Measurements from ENCODE around the gene ARFGEF3. TPM values are rescaled to one million over a fixed set of nuclear protein-coding genes. Genes with fewer than 3 reads are reported as not detected.

The ARFGEF3 gene
- total and polyA plus RNA-seq, 2 experiments from 2014 or later = 5.8 to 24.6 TPM

GRCh38 chr6:138242987-138243592 lies 81.4 kb downstream of the ARFGEF3 start (continued):
- no peak for TF ChIP-seq ZNF462 (CRISPR knock-in tag; IDR thresholded peaks at IDR 0.05)
- TF ChIP-seq EZH2 (IDR thresholded peaks at IDR 0.05; ENCODE audit: low read depth, unreplicated experiment) = no peak
- TF ChIP-seq NANOG (IDR thresholded peaks at IDR 0.05; ENCODE audit: borderline replicate concordance) = no peak
- no peak for TF ChIP-seq POLR2AphosphoS5 (IDR thresholded peaks at IDR 0.05; ENCODE audit: low read depth)
- no peak for TF ChIP-seq CREB1 (CRISPR knock-in tag; IDR thresholded peaks at IDR 0.05; ENCODE audit: low read depth)
- no peak for TF ChIP-seq JUNB (IDR thresholded peaks at IDR 0.05; ENCODE audit: unreplicated experiment)

DNA sequence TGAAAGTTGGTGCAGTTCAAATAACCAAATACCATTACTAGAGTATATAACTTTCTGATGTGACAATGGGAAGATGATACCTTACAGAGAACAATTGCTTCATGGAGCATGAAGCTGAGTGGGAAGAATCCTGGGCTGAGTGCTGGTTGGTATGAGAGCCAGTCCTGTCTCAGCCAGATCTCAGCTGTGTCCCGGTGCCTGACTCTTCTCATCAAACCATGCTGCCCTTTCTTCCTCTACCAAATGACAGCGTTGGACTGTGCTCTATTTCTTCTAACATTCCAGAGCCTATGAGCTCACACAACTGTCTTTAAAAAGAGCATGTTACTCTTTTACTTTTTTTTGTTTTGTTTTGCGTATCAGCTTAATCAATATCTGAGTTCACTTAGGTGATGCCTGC lies 84.0 kb downstream of the ARFGEF3 start:
- no peaks in the 10 kb centered on the region for H3F3A ChIP-seq (replicated peaks; ENCODE audit: low read depth)
- Mint-ChIP-seq H3K27me3 (ENCODE audit: insufficient read depth, low read depth, poor library complexity) (no peaks in the 10 kb centered on the region), H3K27ac (no peak overlapping the region), H3K36me3 (ENCODE audit: low read depth) (0 out of 3 replicates have a peak, but pooled peaks cover 2% of the 10 kb centered on the region), H3K4me3 (no peak overlapping the region), H3K4me1 (peaks cover 7% of the 10 kb centered on the region), H3K9me3 (no peaks in the 10 kb centered on the region)
- no peaks in the 10 kb centered on the region; the same call in 1 of the 2 replicates for H3K4me1 ChIP-seq (ENCODE audit: insufficient read depth)
- H3K27ac ChIP-seq (ENCODE audit: low read depth) = no peak overlapping the region
- ATAC-seq (no peak), DNase-seq (ENCODE audit: low spot score) (no peak)
- no peak overlapping the region for H2AFZ ChIP-seq
- H3K79me2 ChIP-seq (replicated peaks; ENCODE audit: insufficient read depth) = no peaks in the 10 kb centered on the region
- no peaks in the 10 kb centered on the region for H3K36me3 ChIP-seq (ENCODE audit: insufficient read depth)
- H3K4me2 ChIP-seq = no peak overlapping the region
- H4K20me1 ChIP-seq (replicated peaks; ENCODE audit: insufficient read depth) = no peaks in the 10 kb centered on the region
- H3K9me2 ChIP-seq (ENCODE audit: insufficient read depth) = no peaks in the 10 kb centered on the region
- H3K4me3 ChIP-seq = no peak overlapping the region
- H3K27me3 ChIP-seq (ENCODE audit: insufficient read depth) = no peaks in the 10 kb centered on the region
- TF ChIP-seq ETS1 (IDR thresholded peaks at IDR 0.05) = no peak
- TF ChIP-seq NANOG (IDR thresholded peaks at IDR 0.05; ENCODE audit: borderline replicate concordance) = no peak
- TF ChIP-seq REST (IDR thresholded peaks at IDR 0.05; ENCODE audit: unreplicated experiment) = no peak
